RWPE1 (cell line): Measurements from ENCODE around the gene ZNF281.
A peak's percentile ranks its signal among the peaks of the same experiment; 100 is the strongest.

Source experiments
- CTCF ChIA-PET: fragments of 350-600 bp; sonication (Branson Sonifier 250); formaldehyde crosslinking; extraction: SDS; loops from one replicate; lab custom pipeline; 2021; lab: Yijun Ruan, JAX
- POLR2A ChIA-PET: fragments of 400-600 bp; formaldehyde crosslinking; extraction: SDS; loops from one replicate; lab custom pipeline; 2020; ENCODE audit warnings: antibody characterized with exemption; ENCODE audit not compliant: low non-redundant PET; lab: Yijun Ruan, JAX
- DNase-seq: peaks from one replicate; pipeline ENCODE4 v3.0.0; 2012; ENCODE audit warnings: low spot score
- H3K27ac ChIP-seq: fragments of 450-650 bp; 2 replicates; pipeline ENCODE4 v1.5.1; 2017
- TF ChIP-seq, protein P1 (sequence below): fragments of 450-650 bp; conservative IDR thresholded peaks from 2 replicates; pipeline ENCODE4 v1.5.1; 2017; ENCODE audit warnings: low read depth, mild to moderate bottlenecking

Gene ZNF281

DNA sequence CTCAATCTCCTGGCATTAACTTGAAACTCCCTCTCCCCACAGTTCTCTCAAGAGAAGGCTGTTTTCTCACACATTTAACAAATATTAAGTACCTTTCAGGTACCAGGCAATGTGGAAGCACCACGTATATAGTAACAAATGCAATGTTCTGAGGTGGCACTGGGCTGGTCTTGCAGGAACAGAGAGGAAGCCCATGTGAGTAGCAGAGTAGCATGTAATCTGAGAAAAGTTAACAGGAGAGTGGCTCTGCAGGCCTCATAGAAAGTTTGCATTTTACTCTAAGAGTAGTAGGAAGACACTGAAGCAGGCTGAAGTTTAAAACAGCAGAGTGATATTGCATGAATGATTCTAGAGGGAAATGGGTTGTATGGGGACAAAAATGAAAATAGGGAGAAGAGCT is 21.0 kb downstream of the ZNF281 start:
- no peak for DNase-seq
- TF ChIP-seq, protein P1, sequence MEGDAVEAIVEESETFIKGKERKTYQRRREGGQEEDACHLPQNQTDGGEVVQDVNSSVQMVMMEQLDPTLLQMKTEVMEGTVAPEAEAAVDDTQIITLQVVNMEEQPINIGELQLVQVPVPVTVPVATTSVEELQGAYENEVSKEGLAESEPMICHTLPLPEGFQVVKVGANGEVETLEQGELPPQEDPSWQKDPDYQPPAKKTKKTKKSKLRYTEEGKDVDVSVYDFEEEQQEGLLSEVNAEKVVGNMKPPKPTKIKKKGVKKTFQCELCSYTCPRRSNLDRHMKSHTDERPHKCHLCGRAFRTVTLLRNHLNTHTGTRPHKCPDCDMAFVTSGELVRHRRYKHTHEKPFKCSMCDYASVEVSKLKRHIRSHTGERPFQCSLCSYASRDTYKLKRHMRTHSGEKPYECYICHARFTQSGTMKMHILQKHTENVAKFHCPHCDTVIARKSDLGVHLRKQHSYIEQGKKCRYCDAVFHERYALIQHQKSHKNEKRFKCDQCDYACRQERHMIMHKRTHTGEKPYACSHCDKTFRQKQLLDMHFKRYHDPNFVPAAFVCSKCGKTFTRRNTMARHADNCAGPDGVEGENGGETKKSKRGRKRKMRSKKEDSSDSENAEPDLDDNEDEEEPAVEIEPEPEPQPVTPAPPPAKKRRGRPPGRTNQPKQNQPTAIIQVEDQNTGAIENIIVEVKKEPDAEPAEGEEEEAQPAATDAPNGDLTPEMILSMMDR: no peak
- H3K27ac ChIP-seq: no peak overlapping the region
- ChIA-PET POLR2A (no interaction called here), CTCF (no interaction called here)

DNA sequence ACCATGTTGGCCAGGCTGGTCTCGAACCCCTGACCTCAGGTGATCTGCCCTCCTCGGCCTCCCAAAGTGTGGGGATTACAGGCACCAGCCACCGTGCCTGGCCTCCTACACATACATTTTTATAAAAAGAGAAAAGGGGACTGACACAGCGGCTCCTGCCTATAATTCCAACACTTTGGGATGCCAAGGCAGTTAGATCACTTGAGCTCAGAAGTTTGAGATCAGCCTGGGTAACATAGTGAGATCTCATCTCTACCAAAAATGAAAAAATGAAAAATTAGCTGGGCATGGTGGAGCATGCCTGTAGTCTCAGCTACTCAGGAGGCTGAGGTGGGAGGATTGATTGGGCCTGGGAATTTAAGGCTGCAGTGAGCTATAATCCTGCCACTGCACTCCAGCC is 23.4 kb downstream of the ZNF281 start:
- POLR2A ChIA-PET: interaction anchor here (0.7 kb wide), 1 partner anchor 1705 kb away, joined by 14 read pairs; no protein-coding TSS in a partner anchor
- CTCF ChIA-PET: interaction anchor here (0.6 to 0.7 kb wide), 3 partner anchors 9 to 189 kb away, joined by 3 to 4 read pairs (median 4); no protein-coding TSS in a partner anchor
- TF ChIP-seq, protein P1: no peak
- DNase-seq: no peak
- H3K27ac ChIP-seq: no peak overlapping the region

DNA sequence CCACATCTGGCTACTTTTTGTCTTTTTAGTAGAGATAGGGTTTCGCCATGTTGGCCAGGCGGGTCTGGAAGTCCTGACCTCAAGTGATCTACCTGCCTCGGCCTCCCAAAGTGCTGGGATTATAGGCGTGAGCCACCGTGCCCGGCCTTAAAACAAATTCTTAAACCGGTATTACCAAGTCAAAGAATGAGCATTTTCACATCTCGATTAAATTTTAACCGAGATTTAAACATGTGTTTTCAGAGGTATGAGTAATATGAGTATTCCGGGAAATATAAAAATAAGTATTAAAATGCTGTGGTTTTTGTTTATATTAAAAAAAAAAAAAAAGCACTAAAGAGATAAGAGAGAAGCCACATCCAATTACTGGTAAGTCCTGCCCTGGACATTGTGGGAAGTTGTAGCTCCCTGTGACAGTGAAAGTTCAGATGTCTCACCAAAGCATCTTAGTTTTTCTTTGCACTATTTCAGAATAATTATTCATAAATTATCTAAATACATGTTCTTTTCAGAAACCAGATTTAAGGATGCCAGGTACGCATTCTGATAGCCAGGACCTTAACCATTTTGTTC is 24.9 kb downstream of the ZNF281 start:
- TF ChIP-seq, protein P1: no peak
- no peak overlapping the region for H3K27ac ChIP-seq
- ChIA-PET CTCF (interaction anchor here (0.6 to 0.8 kb wide), 3 partner anchors 75 to 492 kb away, joined by 3 to 6 read pairs (median 4); no protein-coding TSS in a partner anchor), POLR2A (no interaction called here)
- no peak for DNase-seq

DNA sequence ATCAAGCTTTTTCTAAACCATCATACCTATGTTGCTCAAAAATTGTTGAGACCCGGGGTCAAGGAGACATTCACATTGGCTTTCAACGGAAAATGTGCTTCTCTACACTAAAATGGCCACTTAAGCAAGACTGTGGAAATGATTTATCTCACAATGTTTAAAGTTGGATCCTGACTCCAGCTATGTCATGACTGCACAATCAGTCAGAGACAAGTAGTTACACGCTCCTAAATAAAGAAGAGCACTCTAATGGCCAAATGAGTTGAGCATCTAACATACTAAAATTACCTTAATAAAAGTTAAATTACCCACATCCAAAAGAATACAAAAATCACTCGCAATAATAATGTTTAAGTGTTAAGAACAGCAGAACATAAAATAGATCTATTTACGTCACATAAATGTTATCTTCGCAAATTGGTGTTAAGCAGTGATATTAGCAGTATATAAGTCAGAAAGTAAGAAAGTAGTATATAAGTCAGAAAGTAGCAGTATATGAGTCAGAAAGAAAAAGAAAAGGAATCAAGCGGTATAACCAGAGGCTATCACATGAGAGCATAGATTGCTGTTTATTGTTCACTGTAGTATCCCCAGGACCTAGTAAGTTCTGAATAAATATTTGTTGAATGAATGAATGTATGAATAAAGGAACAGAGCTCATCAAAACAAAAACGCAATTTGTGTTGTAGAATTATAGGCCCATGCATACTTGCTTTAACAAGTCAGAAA is 28.4 kb downstream of the ZNF281 start:
- POLR2A ChIA-PET: interaction anchor here (1.2 kb wide), 1 partner anchor 10 kb away, joined by 8 read pairs; no protein-coding TSS in a partner anchor
- TF ChIP-seq, protein P1: no peak
- H3K27ac ChIP-seq: peak overlapping the region; percentile 87
- peak; percentile 92 for DNase-seq
- CTCF ChIA-PET: interaction anchor here (0.5 to 0.7 kb wide), 3 partner anchors 169 to 528 kb away, joined by 3 to 4 read pairs (median 3); no protein-coding TSS in a partner anchor

DNA sequence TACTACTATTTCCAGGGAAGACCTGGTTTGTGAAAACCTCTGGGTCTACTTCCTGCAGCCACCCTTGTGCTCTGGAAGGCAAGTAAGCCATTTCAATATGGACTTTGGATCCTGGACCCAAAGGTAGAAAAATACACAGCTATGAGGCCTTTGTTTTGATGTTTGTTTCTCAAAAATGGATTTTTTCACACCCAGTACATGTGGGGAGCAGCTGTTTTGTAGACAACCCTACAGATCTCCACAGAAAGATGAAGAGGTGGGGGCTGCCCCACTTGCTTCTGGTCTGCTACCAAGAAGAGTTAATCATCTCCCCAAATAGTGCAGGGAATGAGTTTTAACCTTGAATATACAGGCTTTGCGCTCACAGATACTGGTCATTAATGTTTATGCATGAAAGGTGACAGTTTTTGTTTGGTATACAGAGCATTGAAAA is 29.2 kb downstream of the ZNF281 start:
- H3K27ac ChIP-seq: peak overlapping the region; percentile 94
- TF ChIP-seq, protein P1: no peak
- no peak for DNase-seq
- CTCF ChIA-PET: interaction anchor here (0.6 kb wide), 1 partner anchor 696 kb away, joined by 3 read pairs; no protein-coding TSS in a partner anchor
- POLR2A ChIA-PET: no interaction called here

DNA sequence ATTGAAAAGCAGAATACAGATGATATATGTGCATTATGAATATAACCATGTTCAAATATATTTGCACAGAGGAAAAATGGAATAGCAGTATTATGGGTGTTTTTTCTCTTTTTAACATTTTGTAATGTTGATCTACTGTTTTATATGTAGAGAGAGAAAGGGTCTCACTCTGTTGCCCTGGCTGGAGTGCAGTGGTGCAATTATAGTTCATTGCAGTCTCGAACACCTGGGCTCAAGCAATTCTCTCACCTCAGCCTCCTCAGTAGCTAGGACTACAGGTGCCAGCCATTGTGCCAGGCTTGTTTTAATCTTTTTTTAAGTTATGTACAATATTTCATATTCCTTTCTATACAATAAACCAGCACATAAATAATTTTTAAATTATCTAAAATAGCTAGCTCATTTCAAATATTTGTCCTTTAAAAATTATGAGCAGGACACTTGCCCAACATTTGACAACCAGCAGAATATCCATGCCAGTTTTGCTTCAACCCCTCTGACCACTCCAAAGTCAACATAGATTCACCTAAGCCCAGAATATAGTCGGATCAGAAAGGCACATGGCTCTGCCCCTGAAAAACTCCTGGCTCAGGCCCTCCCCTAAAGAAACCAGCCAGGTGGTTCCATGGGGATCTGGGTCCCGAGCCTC is 29.8 kb downstream of the ZNF281 start:
- ChIA-PET CTCF (interaction anchor here (0.6 kb wide), 2 partner anchors 30 to 696 kb away, joined by 3 read pairs; partner anchors contain the start of gene ZNF281), POLR2A (no interaction called here)
- TF ChIP-seq, protein P1: no peak
- H3K27ac ChIP-seq: peak overlapping the region; percentile 94
- DNase-seq: no peak
